22Rv1 (cell line): ENCODE measurements around the gene GUCY1B1.

ENCODE experiments used
- H3K27ac ChIP-seq: fragments of 450-650 bp; 2 replicates; pipeline ENCODE4 v1.5.1; 2017
- CTCF ChIP-seq: fragments of 450-650 bp; IDR thresholded peaks from 2 replicates; pipeline ENCODE4 v1.5.1; 2017; ENCODE audit warnings: mild to moderate bottlenecking
- ZFX ChIP-seq: fragments of 450-650 bp; IDR thresholded peaks from 2 replicates; pipeline ENCODE4 v1.6.1; 2017; ENCODE audit warnings: antibody characterized with exemption, borderline replicate concordance

GUCY1B1 gene

DNA sequence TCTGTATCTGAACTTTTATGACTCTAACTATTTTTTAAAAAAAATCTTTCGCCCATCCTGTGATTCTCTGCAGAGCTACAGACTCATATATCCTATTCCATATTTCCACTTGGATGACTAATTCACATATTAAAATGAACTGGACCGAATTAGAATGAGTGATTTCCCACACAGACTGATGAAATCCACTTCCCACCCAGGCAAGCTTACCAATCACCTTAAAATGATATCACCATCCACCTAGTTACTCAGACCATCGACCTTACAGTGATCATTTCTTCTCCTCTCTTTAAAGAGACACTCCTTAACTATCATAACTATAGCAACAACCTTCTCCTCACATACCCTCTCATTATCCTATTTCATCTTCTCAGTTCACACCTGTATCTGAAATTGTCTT lies 34.1 kb upstream of the GUCY1B1 start:
- no peak overlapping the region for H3K27ac ChIP-seq
- no peak for TF ChIP-seq CTCF
- TF ChIP-seq ZFX = no peak

GRCh38 chr4:155734065-155734464 lies 24.8 kb upstream of the GUCY1B1 start:
- TF ChIP-seq CTCF (no peak), ZFX (no peak)
- H3K27ac ChIP-seq = no peak overlapping the region

GRCh38 chr4:155734951-155735350 lies 23.9 kb upstream of the GUCY1B1 start:
- no peak overlapping the region for H3K27ac ChIP-seq
- TF ChIP-seq ZFX (no peak), CTCF (no peak)

DNA sequence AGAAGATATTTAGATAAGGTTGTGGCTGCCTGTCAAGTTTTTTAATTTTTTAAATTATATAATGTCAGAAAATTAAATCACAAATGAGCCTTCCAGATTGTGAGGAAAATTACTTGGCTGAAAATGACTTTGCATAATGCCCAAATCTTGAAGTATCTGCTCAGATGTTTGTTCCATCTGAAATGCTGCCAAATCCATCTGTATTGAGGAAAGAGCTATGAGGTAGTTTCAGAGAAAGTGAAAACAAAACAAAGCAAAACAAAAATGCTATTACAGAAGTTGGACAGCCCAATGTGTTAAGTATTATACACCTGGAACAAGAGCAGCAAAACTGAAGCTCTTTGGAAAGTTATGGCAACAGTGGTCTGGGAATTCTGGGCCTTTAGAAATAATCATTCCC lies 23.3 kb upstream of the GUCY1B1 start:
- TF ChIP-seq ZFX = no peak
- TF ChIP-seq CTCF = no peak
- H3K27ac ChIP-seq = no peak overlapping the region

GRCh38 chr4:155738548-155738947 lies 20.3 kb upstream of the GUCY1B1 start:
- no peak for TF ChIP-seq CTCF
- no peak for TF ChIP-seq ZFX
- no peak overlapping the region for H3K27ac ChIP-seq

- H3K27ac ChIP-seq = no peak overlapping the region
- TF ChIP-seq CTCF = no peak
- TF ChIP-seq ZFX = no peak
Observed at GRCh38 chr4:155741546-155741945, 17.3 kb upstream of the GUCY1B1 start.

GRCh38 chr4:155742310-155743015 lies 16.4 kb upstream of the GUCY1B1 start:
- no peak overlapping the region for H3K27ac ChIP-seq
- no peak for TF ChIP-seq CTCF
- TF ChIP-seq ZFX = no peak
